Kidney epithelial cell (primary cell): ENCODE results near the gene GAS2. TPM values are rescaled to one million over a fixed set of nuclear protein-coding genes. Genes with fewer than 3 reads are reported as not detected.

ENCODE experiments used
- DNase-seq: peaks from one replicate; pipeline ENCODE4 v3.0.0-alpha.2; 2010; ENCODE audit warnings: low read depth
- H3K27me3 ChIP-seq: 2 replicates; pipeline ENCODE4 v1.6.0; 2011; ENCODE audit warnings: low read length; ENCODE audit not compliant: control insufficient read depth, insufficient read depth
- H3K36me3 ChIP-seq: 2 replicates; pipeline ENCODE4 v1.5.1; 2011; ENCODE audit warnings: low read length; ENCODE audit not compliant: control insufficient read depth, insufficient read depth
- H3K4me3 ChIP-seq: 2 replicates; pipeline ENCODE4 v1.5.1; 2011; ENCODE audit warnings: low read depth, mild to moderate bottlenecking, control low read depth, low read length
- CTCF ChIP-seq: IDR thresholded peaks from 2 replicates; pipeline ENCODE4 v1.5.1; 2011; ENCODE audit warnings: mild to moderate bottlenecking, moderate library complexity, low read length, control low read depth, inconsistent platforms; ENCODE audit not compliant: insufficient read depth, poor library complexity, severe bottlenecking
- total RNA-seq: library from RNA; depleted of rRNA; stranded (reverse); fragments of >200 nt; gene quantifications from 2 replicates; pipeline ENCODE4 v1.2.3, GENCODE V29; 2015

GAS2 gene
- total RNA-seq, 1 donor from 2014 or later, result 0.46 TPM

- Histone ChIP-seq H3K4me3 (no peak overlapping the region), H3K36me3 (no peaks in the 10 kb centered on the region), H3K27me3 (no peaks in the 10 kb centered on the region)
- no peak for TF ChIP-seq CTCF
- DNase-seq, result no peak
These were observed 10.9 kb downstream of the GAS2 start for GRCh38 chr11:22677153-22677903.

- no peak for TF ChIP-seq CTCF
- no peak overlapping the region for H3K4me3 ChIP-seq
- H3K36me3 ChIP-seq, result no peaks in the 10 kb centered on the region
- no peak for DNase-seq
- H3K27me3 ChIP-seq, result no peaks in the 10 kb centered on the region
These were observed 14.2 kb downstream of the GAS2 start for GRCh38 chr11:22680628-22681027.

GRCh38 chr11:22681281-22681812 lies 14.9 kb downstream of the GAS2 start:
- Histone ChIP-seq H3K27me3 (no peaks in the 10 kb centered on the region), H3K36me3 (no peaks in the 10 kb centered on the region), H3K4me3 (no peak overlapping the region)
- DNase-seq, result no peak
- TF ChIP-seq CTCF, result no peak

DNA sequence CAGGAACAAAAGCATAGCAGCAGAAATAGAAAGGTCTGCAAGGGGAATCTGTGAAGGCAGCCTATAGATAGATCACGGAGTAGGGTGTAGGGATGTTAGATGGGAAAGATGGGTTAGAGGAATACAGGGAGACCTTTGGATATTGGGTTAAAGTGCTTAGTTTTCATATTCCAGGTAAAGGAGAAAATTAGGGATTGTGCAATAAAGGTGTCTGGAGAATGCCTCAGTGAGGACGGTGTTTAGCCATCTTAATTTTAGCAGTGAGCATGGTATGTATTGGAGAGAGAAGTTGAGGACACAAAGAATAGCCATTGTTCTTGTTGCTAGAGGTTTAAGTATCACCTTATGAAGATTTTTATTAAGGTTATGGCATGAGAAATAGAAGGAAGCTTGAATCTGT lies 17.7 kb downstream of the GAS2 start:
- no peak for DNase-seq
- no peaks in the 10 kb centered on the region for H3K27me3 ChIP-seq
- no peaks in the 10 kb centered on the region for H3K36me3 ChIP-seq
- TF ChIP-seq CTCF, result no peak
- H3K4me3 ChIP-seq, result no peak overlapping the region

- TF ChIP-seq CTCF, result no peak
- Histone ChIP-seq H3K27me3 (no peaks in the 10 kb centered on the region), H3K4me3 (no peak overlapping the region), H3K36me3 (no peaks in the 10 kb centered on the region)
- no peak for DNase-seq
These were observed 18.7 kb downstream of the GAS2 start for GRCh38 chr11:22685111-22685510.

GRCh38 chr11:22688914-22689313 lies 22.5 kb downstream of the GAS2 start:
- no peak for TF ChIP-seq CTCF
- Histone ChIP-seq H3K4me3 (no peak overlapping the region), H3K36me3 (no peaks in the 10 kb centered on the region), H3K27me3 (no peaks in the 10 kb centered on the region)
- DNase-seq, result no peak
